ENCODE data around the gene ZEB1.

The ZEB1 gene

GRCh38 chr10:31374146-31374696 is 55.2 kb downstream of the ZEB1 start:
- Histone ChIP-seq H3K4me3 (replicated peaks; ENCODE audit: low read depth, low read length) (no peak overlapping the region), H3K27me3 (replicated peaks; ENCODE audit: control insufficient read depth, insufficient read depth, low read length) (no peaks in the 10 kb centered on the region), H3K36me3 (ENCODE audit: control insufficient read depth, insufficient read depth, low read length) (no peaks in the 10 kb centered on the region)
- TF ChIP-seq CTCF (IDR thresholded peaks at IDR 0.05; ENCODE audit: insufficient read depth, low read length, poor library complexity, severe bottlenecking): no peak
- DNase-seq (ENCODE audit: extremely low read depth, insufficient read length): no peak

- no peaks in the 10 kb centered on the region for H3K27me3 ChIP-seq (replicated peaks; ENCODE audit: control insufficient read depth, insufficient read depth, low read length)
- TF ChIP-seq CTCF (IDR thresholded peaks at IDR 0.05; ENCODE audit: insufficient read depth, low read length, poor library complexity, severe bottlenecking): no peak
- H3K36me3 ChIP-seq (ENCODE audit: control insufficient read depth, insufficient read depth, low read length): no peaks in the 10 kb centered on the region
- DNase-seq (ENCODE audit: extremely low read depth, insufficient read length): no peak
- H3K4me3 ChIP-seq (replicated peaks; ENCODE audit: low read depth, low read length): no peak overlapping the region
Observed at GRCh38 chr10:31381171-31381570, 62.2 kb downstream of the ZEB1 start.

GRCh38 chr10:31381766-31382316 is 62.8 kb downstream of the ZEB1 start:
- TF ChIP-seq CTCF (IDR thresholded peaks at IDR 0.05; ENCODE audit: insufficient read depth, low read length, poor library complexity, severe bottlenecking): no peak
- Histone ChIP-seq H3K27me3 (replicated peaks; ENCODE audit: control insufficient read depth, insufficient read depth, low read length) (no peaks in the 10 kb centered on the region), H3K36me3 (ENCODE audit: control insufficient read depth, insufficient read depth, low read length) (no peaks in the 10 kb centered on the region), H3K4me3 (replicated peaks; ENCODE audit: low read depth, low read length) (no peak overlapping the region)
- DNase-seq (ENCODE audit: extremely low read depth, insufficient read length): peak; percentile 27

GRCh38 chr10:31383810-31384588 is 65.0 kb downstream of the ZEB1 start:
- no peaks in the 10 kb centered on the region for H3K36me3 ChIP-seq (ENCODE audit: control insufficient read depth, insufficient read depth, low read length)
- no peak for TF ChIP-seq CTCF (IDR thresholded peaks at IDR 0.05; ENCODE audit: insufficient read depth, low read length, poor library complexity, severe bottlenecking)
- H3K4me3 ChIP-seq (replicated peaks; ENCODE audit: low read depth, low read length): peak overlapping the region; percentile 52
- H3K27me3 ChIP-seq (replicated peaks; ENCODE audit: control insufficient read depth, insufficient read depth, low read length): no peaks in the 10 kb centered on the region
- peak; percentile 73 for DNase-seq (ENCODE audit: extremely low read depth, insufficient read length)

- peak overlapping the region; percentile 51 for H3K4me3 ChIP-seq (replicated peaks; ENCODE audit: low read depth, low read length)
- DNase-seq (ENCODE audit: extremely low read depth, insufficient read length): no peak
- no peaks in the 10 kb centered on the region for H3K36me3 ChIP-seq (ENCODE audit: control insufficient read depth, insufficient read depth, low read length)
- no peak for TF ChIP-seq CTCF (IDR thresholded peaks at IDR 0.05; ENCODE audit: insufficient read depth, low read length, poor library complexity, severe bottlenecking)
- no peaks in the 10 kb centered on the region for H3K27me3 ChIP-seq (replicated peaks; ENCODE audit: control insufficient read depth, insufficient read depth, low read length)
Observed at GRCh38 chr10:31384589-31384949, 65.6 kb downstream of the ZEB1 start.

Measured in GM06990 (cell line).